ENCODE measurements around the gene BTBD16. TPM values are rescaled to one million over a fixed set of nuclear protein-coding genes. Genes with fewer than 3 reads are reported as not detected.

The BTBD16 gene
- total and polyA plus RNA-seq, 2 of the 13 experiments (the other 11 are each of a cell fraction or from before 2014, with no cell fraction given): 5.0 to 11.9 TPM

DNA sequence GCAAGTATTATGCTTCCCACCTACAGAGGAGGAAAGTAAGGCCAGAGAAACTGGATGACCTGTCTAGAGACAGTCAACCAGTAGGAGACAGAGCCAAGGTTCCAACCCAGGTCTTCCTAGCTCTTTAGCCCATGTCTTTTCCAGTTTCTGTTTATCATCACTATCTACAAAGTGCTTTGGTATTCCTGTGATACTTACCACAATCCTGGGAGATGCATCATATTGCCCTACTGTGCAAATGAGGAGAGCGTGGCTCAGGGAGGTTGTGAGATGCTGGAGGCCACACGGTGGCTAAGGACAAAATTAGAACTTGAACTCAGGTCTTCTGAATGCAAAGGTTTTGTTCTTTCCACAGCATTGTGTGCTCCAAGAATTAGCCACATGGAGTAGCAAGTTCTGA, 92.2 kb downstream of the BTBD16 start:
- POLR2A ChIA-PET: no interaction called here
- CTCF ChIA-PET (ENCODE audit: low intra/inter-chr PET ratio, low total read pairs): no interaction called here
- Histone ChIP-seq H3K4me2 (ENCODE audit: low read depth, low read length) (no peak overlapping the region), H3K36me3 (replicated peaks in 1 of 2; ENCODE audit: control insufficient read depth in 1 of 2, insufficient read depth in 2 of 2, low read length in 2 of 2) (no peaks in the 10 kb centered on the region), H4K20me1 (ENCODE audit: insufficient read depth, low read length) (no peaks in the 10 kb centered on the region), H3K79me2 (ENCODE audit: insufficient read depth, low read length) (no peaks in the 10 kb centered on the region), H3K27ac (ENCODE audit: extremely low read length, insufficient read depth, low read length) (no peak overlapping the region), H3K9ac (ENCODE audit: insufficient read depth, low read depth, low read length) (no peak overlapping the region), H3K9me3 (ENCODE audit: low read length) (no peaks in the 10 kb centered on the region), H3K4me3 (replicated peaks in 1 of 3; ENCODE audit: insufficient read depth in 1 of 3, low read depth in 2 of 3, low read length in 3 of 3) (no peak overlapping the region), H3K4me1 (ENCODE audit: insufficient read depth, low read length) (0 out of 2 replicates have a peak, but pooled peaks cover 10% of the 10 kb centered on the region), H3K27me3 (ENCODE audit: control insufficient read depth in 1 of 2, insufficient read depth in 2 of 2, low read length in 2 of 2) (peaks cover 0 to 4% of the 10 kb centered on the region in 2 experiments; a peak in 1 of 5 replicates), H2AFZ (ENCODE audit: low read length) (no peak overlapping the region)
- intact Hi-C loops (cut with micrococcal nuclease; ENCODE audit: unreplicated experiment) (no loop called here), in situ Hi-C loops (cut with HindIII; ENCODE audit: extremely low pct_ligation_motif_present, low pct_unique_long_range_greater_than_20kb) (no loop called here)
- FAIRE-seq (no peak), ATAC-seq (no peak), DNase-seq (ENCODE audit: low spot score) (no peak)
- TF ChIP-seq ZSCAN30 (CRISPR knock-in tag; IDR thresholded peaks at IDR 0.05): no peak
- TF ChIP-seq ZNF720 (CRISPR knock-in tag; IDR thresholded peaks at IDR 0.05): no peak
- TF ChIP-seq ZNF772 (CRISPR knock-in tag; IDR thresholded peaks at IDR 0.05): no peak
- 25% methylated on average over 2 of the region's 2 CpGs for WGBS (ENCODE audit: low lambda C conversion rate)
- no TSS peak for BruUV-seq (replicated peaks)

- Histone ChIP-seq H3K4me3 (replicated peaks in 1 of 3; ENCODE audit: insufficient read depth in 1 of 3, low read depth in 2 of 3, low read length in 3 of 3) (no peak overlapping the region), H3K36me3 (replicated peaks in 1 of 2; ENCODE audit: control insufficient read depth in 1 of 2, insufficient read depth in 2 of 2, low read length in 2 of 2) (no peaks in the 10 kb centered on the region), H3K4me1 (ENCODE audit: insufficient read depth, low read length) (0 out of 2 replicates have a peak, but pooled peaks cover 10% of the 10 kb centered on the region), H3K9ac (ENCODE audit: insufficient read depth, low read depth, low read length) (no peak overlapping the region), H4K20me1 (ENCODE audit: insufficient read depth, low read length) (no peaks in the 10 kb centered on the region), H3K79me2 (ENCODE audit: insufficient read depth, low read length) (no peaks in the 10 kb centered on the region), H2AFZ (ENCODE audit: low read length) (no peak overlapping the region), H3K4me2 (ENCODE audit: low read depth, low read length) (no peak overlapping the region), H3K27me3 (ENCODE audit: control insufficient read depth in 1 of 2, insufficient read depth in 2 of 2, low read length in 2 of 2) (peaks cover 0 to 4% of the 10 kb centered on the region in 2 experiments; a peak in 1 of 5 replicates), H3K27ac (ENCODE audit: extremely low read length, insufficient read depth, low read length) (no peak overlapping the region), H3K9me3 (ENCODE audit: low read length) (no peaks in the 10 kb centered on the region)
- ChIA-PET POLR2A (interaction anchor here (1.5 kb wide), 1 partner anchor 54 kb away, joined by 3 read pairs; no protein-coding TSS in a partner anchor), CTCF (ENCODE audit: low intra/inter-chr PET ratio, low total read pairs) (no interaction called here)
- in situ Hi-C loops (cut with HindIII; ENCODE audit: extremely low pct_ligation_motif_present, low pct_unique_long_range_greater_than_20kb) (no loop called here), intact Hi-C loops (cut with micrococcal nuclease; ENCODE audit: unreplicated experiment) (no loop called here)
- ATAC-seq (no peak), FAIRE-seq (no peak), DNase-seq (ENCODE audit: low spot score) (no peak)
- no TSS peak for BruUV-seq (replicated peaks)
- 18% methylated on average over 5 of the region's 6 CpGs for WGBS (ENCODE audit: low lambda C conversion rate)
- TF ChIP-seq ZBED4 (CRISPR knock-in tag; IDR thresholded peaks at IDR 0.05; ENCODE audit: borderline replicate concordance) (no peak), ZBTB21 (CRISPR knock-in tag; IDR thresholded peaks at IDR 0.05) (no peak), SIX4 (CRISPR knock-in tag; IDR thresholded peaks at IDR 0.05) (no peak), MZF1 (CRISPR knock-in tag; IDR thresholded peaks at IDR 0.05; ENCODE audit: borderline replicate concordance) (no peak), ZNF496 (CRISPR knock-in tag; IDR thresholded peaks at IDR 0.05; ENCODE audit: insufficient replicate concordance) (no peak), ATF6 (CRISPR knock-in tag; conservative IDR thresholded peaks at IDR 0.05) (no peak)
- TF ChIP-seq, protein P1, sequence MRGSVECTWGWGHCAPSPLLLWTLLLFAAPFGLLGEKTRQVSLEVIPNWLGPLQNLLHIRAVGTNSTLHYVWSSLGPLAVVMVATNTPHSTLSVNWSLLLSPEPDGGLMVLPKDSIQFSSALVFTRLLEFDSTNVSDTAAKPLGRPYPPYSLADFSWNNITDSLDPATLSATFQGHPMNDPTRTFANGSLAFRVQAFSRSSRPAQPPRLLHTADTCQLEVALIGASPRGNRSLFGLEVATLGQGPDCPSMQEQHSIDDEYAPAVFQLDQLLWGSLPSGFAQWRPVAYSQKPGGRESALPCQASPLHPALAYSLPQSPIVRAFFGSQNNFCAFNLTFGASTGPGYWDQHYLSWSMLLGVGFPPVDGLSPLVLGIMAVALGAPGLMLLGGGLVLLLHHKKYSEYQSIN (CRISPR knock-in tag; IDR thresholded peaks at IDR 0.05; ENCODE audit: borderline replicate concordance): no peak
These were observed 92.8 kb downstream of the BTBD16 start for GRCh38 chr10:122363722-122364463.

Data from HepG2 (cell line).